Measurements from ENCODE around the gene CERT1.

Gene CERT1

GRCh38 chr5:75471193-75471592 is 40.2 kb downstream of the CERT1 start:
- no peak for FAIRE-seq

GRCh38 chr5:75469017-75469416 is 42.4 kb downstream of the CERT1 start:
- no peak for FAIRE-seq

- FAIRE-seq, result no peak
These were observed 42.8 kb downstream of the CERT1 start for GRCh38 chr5:75468593-75468992.

GRCh38 chr5:75466006-75466716 is 45.3 kb downstream of the CERT1 start:
- FAIRE-seq, result no peak

GRCh38 chr5:75465480-75465879 is 45.9 kb downstream of the CERT1 start:
- FAIRE-seq, result no peak

- FAIRE-seq, result peak; percentile 26
These were observed 47.7 kb downstream of the CERT1 start for GRCh38 chr5:75463726-75464125.

- no peak for FAIRE-seq
These were observed 49.8 kb downstream of the CERT1 start for GRCh38 chr5:75461679-75462078.

GRCh38 chr5:75460942-75461610 is 50.4 kb downstream of the CERT1 start:
- FAIRE-seq, result no peak

GRCh38 chr5:75460532-75460931 is 50.9 kb downstream of the CERT1 start:
- no peak for FAIRE-seq

- no peak for FAIRE-seq
These were observed 53.7 kb downstream of the CERT1 start for GRCh38 chr5:75457691-75458090.

GRCh38 chr5:75457161-75457560 is 54.3 kb downstream of the CERT1 start:
- FAIRE-seq, result no peak

- FAIRE-seq, result no peak
These were observed 61.4 kb downstream of the CERT1 start for GRCh38 chr5:75450069-75450468.

- no peak for FAIRE-seq
These were observed 65.4 kb downstream of the CERT1 start for GRCh38 chr5:75446068-75446467.

- FAIRE-seq, result no peak
These were observed 69.9 kb downstream of the CERT1 start for GRCh38 chr5:75441560-75441959.

- FAIRE-seq, result no peak
These were observed 72.2 kb downstream of the CERT1 start for GRCh38 chr5:75439276-75439675.

GRCh38 chr5:75438722-75439121 is 72.7 kb downstream of the CERT1 start:
- peak; percentile 4 for FAIRE-seq

GRCh38 chr5:75435096-75435495 is 76.3 kb downstream of the CERT1 start:
- FAIRE-seq, result no peak

GRCh38 chr5:75433814-75434506 is 77.5 kb downstream of the CERT1 start:
- FAIRE-seq, result no peak

- FAIRE-seq, result no peak
These were observed 97.2 kb downstream of the CERT1 start for GRCh38 chr5:75414241-75414640.

GRCh38 chr5:75412111-75412990 is 99.1 kb downstream of the CERT1 start:
- peak; percentile 12 for FAIRE-seq

GRCh38 chr5:75405296-75405695 is 106.1 kb downstream of the CERT1 start:
- no peak for FAIRE-seq

GRCh38 chr5:75395277-75395676 is 116.2 kb downstream of the CERT1 start:
- no peak for FAIRE-seq

- FAIRE-seq, result no peak
These were observed 122.0 kb downstream of the CERT1 start for GRCh38 chr5:75389430-75389829.

All from endometrium (tissue), 2 donors.